Fibroblast of lung (primary cell): ENCODE measurements around the gene TTBK2.

Experiments used
- EZH2 ChIP-seq: IDR thresholded peaks from 2 replicates; pipeline ENCODE4 v1.5.1; 2012; ENCODE audit warnings: low read length, control low read depth, mild to moderate bottlenecking; ENCODE audit errors: missing control alignments
- TF ChIP-seq, protein P1 (sequence below), 2 donors: IDR thresholded peaks in 1 of 2; conservative IDR thresholded peaks in 1 of 2; 1 replicate in 1 of 2; 2 replicates in 1 of 2; pipeline ENCODE4 v1.5.1; 2011 to 2012; ENCODE audit warnings: low read length in 2 of 2, control low read depth in 1 of 2, inconsistent platforms in 1 of 2, low read depth in 1 of 2, mild to moderate bottlenecking in 1 of 2

DNA sequence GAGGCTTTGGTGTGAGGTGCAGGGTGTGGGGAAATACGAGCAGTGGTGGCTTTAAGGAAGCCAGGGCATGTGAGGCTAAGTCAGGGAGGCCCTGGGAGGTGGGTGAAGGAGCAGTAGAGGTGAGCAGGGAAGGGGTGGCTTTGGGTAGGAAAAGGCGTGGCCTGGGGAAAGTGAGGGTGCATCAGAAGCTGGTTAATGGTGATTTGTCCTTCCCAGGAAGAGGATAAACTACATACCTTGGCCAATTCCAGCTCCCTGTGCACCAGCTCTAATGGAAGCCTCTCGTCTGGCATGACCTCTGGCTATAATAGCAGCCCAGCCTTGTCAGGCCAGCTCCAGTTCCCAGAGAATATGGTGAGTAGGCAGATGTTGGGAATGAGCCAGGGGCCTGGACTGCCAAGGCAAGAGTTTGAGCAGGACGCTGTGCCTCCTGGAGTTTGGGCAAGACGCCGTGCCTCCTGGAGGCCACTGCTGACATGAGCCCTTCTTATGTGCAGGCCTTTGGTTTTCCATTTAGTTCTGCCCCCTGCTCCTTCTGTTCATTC lies 225.0 kb downstream of the TTBK2 start:
- TF ChIP-seq, protein P1, sequence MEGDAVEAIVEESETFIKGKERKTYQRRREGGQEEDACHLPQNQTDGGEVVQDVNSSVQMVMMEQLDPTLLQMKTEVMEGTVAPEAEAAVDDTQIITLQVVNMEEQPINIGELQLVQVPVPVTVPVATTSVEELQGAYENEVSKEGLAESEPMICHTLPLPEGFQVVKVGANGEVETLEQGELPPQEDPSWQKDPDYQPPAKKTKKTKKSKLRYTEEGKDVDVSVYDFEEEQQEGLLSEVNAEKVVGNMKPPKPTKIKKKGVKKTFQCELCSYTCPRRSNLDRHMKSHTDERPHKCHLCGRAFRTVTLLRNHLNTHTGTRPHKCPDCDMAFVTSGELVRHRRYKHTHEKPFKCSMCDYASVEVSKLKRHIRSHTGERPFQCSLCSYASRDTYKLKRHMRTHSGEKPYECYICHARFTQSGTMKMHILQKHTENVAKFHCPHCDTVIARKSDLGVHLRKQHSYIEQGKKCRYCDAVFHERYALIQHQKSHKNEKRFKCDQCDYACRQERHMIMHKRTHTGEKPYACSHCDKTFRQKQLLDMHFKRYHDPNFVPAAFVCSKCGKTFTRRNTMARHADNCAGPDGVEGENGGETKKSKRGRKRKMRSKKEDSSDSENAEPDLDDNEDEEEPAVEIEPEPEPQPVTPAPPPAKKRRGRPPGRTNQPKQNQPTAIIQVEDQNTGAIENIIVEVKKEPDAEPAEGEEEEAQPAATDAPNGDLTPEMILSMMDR (conservative IDR thresholded peaks at IDR 0.05 in 1 of 2, IDR thresholded peaks at IDR 0.05 in 1 of 2; ENCODE audit: low read depth in 1 of 2, low read length in 2 of 2): no peak
- TF ChIP-seq EZH2: no peak
